AG08395 (cell line): ENCODE measurements around the gene ZCCHC18.
"Not testable (repeated sequence)": the region's sequence is repeated elsewhere in the genome, so short reads cannot be mapped to it uniquely, and the experiment has no call there.

ENCODE experiments used
- DNase-seq: peaks from one replicate; pipeline ENCODE4 v3.0.0; 2012; ENCODE audit warnings: mixed read lengths, low spot score

ZCCHC18 gene

GRCh38 chrX:104112326-104112951 lies at the start of gene ZCCHC18:
Gene ZCCHC18 (plus strand): TSS chrX:104112523. CDS start chrX:104114112, 1,589 bp downstream.
- peak; percentile 55 for DNase-seq

GRCh38 chrX:104062636-104063035 lies 49.7 kb upstream of the ZCCHC18 start:
- not testable (repeated sequence) for DNase-seq

- DNase-seq = not testable (repeated sequence)
Observed at GRCh38 chrX:104075778-104076445, 36.4 kb upstream of the ZCCHC18 start, which contains the start of gene TMSB15C. Gene TMSB15C (minus strand): TSS chrX:104076236.

GRCh38 chrX:104077854-104078253 lies 34.5 kb upstream of the ZCCHC18 start:
- not testable (repeated sequence) for DNase-seq

GRCh38 chrX:104084063-104084462 lies 28.3 kb upstream of the ZCCHC18 start:
- no peak for DNase-seq

- no peak for DNase-seq
Observed at GRCh38 chrX:104084534-104085277, 27.6 kb upstream of the ZCCHC18 start.

- no peak for DNase-seq
Observed at GRCh38 chrX:104085477-104085876, 26.8 kb upstream of the ZCCHC18 start.

- no peak for DNase-seq
Observed at GRCh38 chrX:104085919-104086318, 26.4 kb upstream of the ZCCHC18 start.

- peak; percentile 59 for DNase-seq
Observed at GRCh38 chrX:104098151-104098808, 14.0 kb upstream of the ZCCHC18 start.

GRCh38 chrX:104098919-104099318 lies 13.4 kb upstream of the ZCCHC18 start:
- no peak for DNase-seq

- no peak for DNase-seq
Observed at GRCh38 chrX:104104676-104105075, 7.6 kb upstream of the ZCCHC18 start.

GRCh38 chrX:104105330-104106262 lies 6.7 kb upstream of the ZCCHC18 start:
- DNase-seq = no peak

- no peak for DNase-seq
Observed at GRCh38 chrX:104108955-104109354, 3.4 kb upstream of the ZCCHC18 start.

GRCh38 chrX:104110491-104111240 lies 1.7 kb upstream of the ZCCHC18 start:
- not testable (repeated sequence) for DNase-seq

GRCh38 chrX:104113222-104113965 lies 1.1 kb downstream of the ZCCHC18 start:
- peak; percentile 29 for DNase-seq

- DNase-seq = no peak
Observed at GRCh38 chrX:104117759-104118158, 5.4 kb downstream of the ZCCHC18 start.

- DNase-seq = no peak
Observed at GRCh38 chrX:104118765-104119164, 6.4 kb downstream of the ZCCHC18 start.

- no peak for DNase-seq
Observed at GRCh38 chrX:104122829-104123228, 10.5 kb downstream of the ZCCHC18 start.

GRCh38 chrX:104126856-104127255 lies 14.5 kb downstream of the ZCCHC18 start:
- no peak for DNase-seq

- no peak for DNase-seq
Observed at GRCh38 chrX:104130808-104131207, 18.5 kb downstream of the ZCCHC18 start.
